ACC112 (cell line): ENCODE results near the gene PODN.

Source experiments
- H2AFZ ChIP-seq: fragments of 200-600 bp; sonication (generic); one replicate; pipeline ENCODE4 v1.6.0; 2017; ENCODE audit warnings: antibody characterized with exemption, low read length; ENCODE audit not compliant: unreplicated experiment
- H3K27ac ChIP-seq: fragments of 200-600 bp; sonication (generic); 2 replicates; pipeline ENCODE4 v1.5.1; 2014; ENCODE audit warnings: low read depth, mild to moderate bottlenecking, antibody characterized with exemption, low read length, moderate library complexity
- H3K27me3 ChIP-seq: fragments of 200-600 bp; sonication (generic); 2 replicates; pipeline ENCODE4 v1.6.1; 2014; ENCODE audit warnings: mild to moderate bottlenecking, antibody characterized with exemption, low read length, moderate library complexity, mixed read lengths; ENCODE audit not compliant: insufficient read depth
- H3K36me3 ChIP-seq: fragments of 200-600 bp; sonication (generic); 2 replicates; pipeline ENCODE4 v1.6.1; 2016; ENCODE audit warnings: mild to moderate bottlenecking, antibody characterized with exemption, low read length, moderate library complexity, mixed read lengths; ENCODE audit not compliant: insufficient read depth
- H3K4me1 ChIP-seq: fragments of 200-600 bp; sonication (generic); one replicate; pipeline ENCODE4 v1.6.1; 2016; ENCODE audit warnings: low read length, mixed read lengths; ENCODE audit not compliant: insufficient read depth, unreplicated experiment, control insufficient read depth
- H3K4me3 ChIP-seq: fragments of 200-600 bp; sonication (generic); 2 replicates; pipeline ENCODE4 v1.5.1; 2014; ENCODE audit warnings: mild to moderate bottlenecking, low read depth, low read length
- H3K79me2 ChIP-seq: fragments of 200-600 bp; sonication (generic); one replicate; pipeline ENCODE4 v1.6.0; 2016; ENCODE audit warnings: low read length; ENCODE audit not compliant: control insufficient read depth, unreplicated experiment, insufficient read depth

The PODN gene

DNA sequence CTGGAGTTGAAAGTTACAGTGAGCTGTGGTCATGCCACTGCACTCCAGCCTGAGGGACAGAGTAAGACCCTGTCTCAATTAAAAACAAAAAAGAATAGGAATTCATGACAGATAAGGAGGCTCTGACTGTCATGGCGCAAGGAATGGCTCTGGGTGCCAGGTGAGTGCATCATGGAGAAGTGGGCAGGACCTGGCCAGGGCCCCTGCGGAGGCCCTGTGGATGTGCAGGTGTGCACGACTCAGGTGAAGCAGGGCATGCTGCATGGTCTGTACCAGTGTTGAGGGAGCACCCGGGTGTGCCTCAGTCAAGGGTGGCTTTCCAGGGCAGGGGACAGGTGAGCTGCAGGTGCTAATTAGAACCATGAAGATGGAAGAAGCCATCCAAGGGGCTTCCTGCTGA is 66.4 kb downstream of the PODN start:
- Histone ChIP-seq H3K4me3 (no peak overlapping the region), H3K27me3 (no peaks in the 10 kb centered on the region), H3K27ac (no peak overlapping the region), H2AFZ (no peak overlapping the region), H3K4me1 (peaks cover 5% of the 10 kb centered on the region), H3K79me2 (no peaks in the 10 kb centered on the region), H3K36me3 (no peaks in the 10 kb centered on the region)

- H3K4me3 ChIP-seq: no peak overlapping the region
- H3K36me3 ChIP-seq: no peaks in the 10 kb centered on the region
- H3K27me3 ChIP-seq: no peaks in the 10 kb centered on the region
- no peaks in the 10 kb centered on the region for H3K79me2 ChIP-seq
- H2AFZ ChIP-seq: no peak overlapping the region
- H3K4me1 ChIP-seq: peaks cover 3% of the 10 kb centered on the region
- no peak overlapping the region for H3K27ac ChIP-seq
Measured at GRCh38 chr1:53129891-53130597, 68.0 kb downstream of the PODN start.

GRCh38 chr1:53130598-53130877 is 68.5 kb downstream of the PODN start:
- no peaks in the 10 kb centered on the region for H3K36me3 ChIP-seq
- no peak overlapping the region for H3K27ac ChIP-seq
- no peak overlapping the region for H2AFZ ChIP-seq
- H3K27me3 ChIP-seq: no peaks in the 10 kb centered on the region
- H3K4me3 ChIP-seq: no peak overlapping the region
- no peaks in the 10 kb centered on the region for H3K79me2 ChIP-seq
- H3K4me1 ChIP-seq: peaks cover 8% of the 10 kb centered on the region

- no peak overlapping the region for H3K4me3 ChIP-seq
- H3K79me2 ChIP-seq: no peaks in the 10 kb centered on the region
- no peak overlapping the region for H2AFZ ChIP-seq
- H3K27me3 ChIP-seq: no peaks in the 10 kb centered on the region
- H3K4me1 ChIP-seq: peaks cover 11% of the 10 kb centered on the region
- H3K36me3 ChIP-seq: no peaks in the 10 kb centered on the region
- no peak overlapping the region for H3K27ac ChIP-seq
Measured at GRCh38 chr1:53130878-53131589, 69.0 kb downstream of the PODN start.

- H3K79me2 ChIP-seq: no peaks in the 10 kb centered on the region
- no peak overlapping the region for H2AFZ ChIP-seq
- peaks cover 11% of the 10 kb centered on the region for H3K4me1 ChIP-seq
- no peak overlapping the region for H3K27ac ChIP-seq
- H3K4me3 ChIP-seq: no peak overlapping the region
- no peaks in the 10 kb centered on the region for H3K27me3 ChIP-seq
- no peaks in the 10 kb centered on the region for H3K36me3 ChIP-seq
Measured at GRCh38 chr1:53131590-53131938, 69.6 kb downstream of the PODN start.

DNA sequence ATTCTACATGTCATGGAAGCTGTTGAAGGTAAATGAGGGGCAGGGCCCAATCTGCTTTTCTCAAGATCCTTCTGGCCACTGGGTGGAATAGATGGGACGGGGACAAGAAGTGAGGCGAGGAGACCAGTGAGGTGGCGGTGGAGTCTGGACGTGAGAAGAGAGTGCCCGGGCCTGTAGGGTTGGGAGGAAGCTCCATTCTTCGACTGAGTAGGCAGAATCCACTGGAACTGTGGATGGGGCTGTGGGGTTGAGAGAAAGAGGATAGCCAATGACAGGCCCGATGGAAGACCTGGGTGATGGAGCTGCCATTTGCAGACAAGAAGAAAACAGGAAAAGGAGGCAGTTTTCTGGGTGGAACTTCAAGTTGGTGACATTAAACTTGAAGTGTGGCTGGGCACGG is 70.2 kb downstream of the PODN start:
- Histone ChIP-seq H3K27ac (no peak overlapping the region), H3K36me3 (no peaks in the 10 kb centered on the region), H3K4me1 (peaks cover 11% of the 10 kb centered on the region), H3K27me3 (no peaks in the 10 kb centered on the region), H3K79me2 (no peaks in the 10 kb centered on the region), H3K4me3 (no peak overlapping the region), H2AFZ (no peak overlapping the region)

GRCh38 chr1:53133261-53134041 is 71.4 kb downstream of the PODN start:
- Histone ChIP-seq H3K4me1 (peaks cover 11% of the 10 kb centered on the region), H3K36me3 (no peaks in the 10 kb centered on the region), H3K79me2 (no peaks in the 10 kb centered on the region), H3K27me3 (no peaks in the 10 kb centered on the region), H2AFZ (no peak overlapping the region), H3K4me3 (no peak overlapping the region), H3K27ac (no peak overlapping the region)

- Histone ChIP-seq H3K4me1 (peaks cover 11% of the 10 kb centered on the region), H3K36me3 (no peaks in the 10 kb centered on the region), H3K4me3 (no peak overlapping the region), H2AFZ (no peak overlapping the region), H3K27me3 (no peaks in the 10 kb centered on the region), H3K27ac (no peak overlapping the region), H3K79me2 (no peaks in the 10 kb centered on the region)
Measured at GRCh38 chr1:53134042-53134485, 72.1 kb downstream of the PODN start.
